Activated gamma-delta T cell treated with Interleukin-2 at 50 U/mL for 16 hours (primary cell): ENCODE data around the gene KHDC1.
"Not testable (repeated sequence)": the region's sequence is repeated elsewhere in the genome, so short reads cannot be mapped to it uniquely, and the experiment has no call there.

Source experiments
- DNase-seq: peaks from one replicate; pipeline ENCODE4 v3.0.0-alpha.2; 2020

KHDC1 gene

GRCh38 chr6:73248192-73248903, 14.6 kb downstream of the KHDC1 start:
- DNase-seq: no peak

GRCh38 chr6:73242001-73242400, 21.0 kb downstream of the KHDC1 start:
- DNase-seq: no peak

- no peak for DNase-seq
These were observed 22.3 kb downstream of the KHDC1 start for GRCh38 chr6:73240730-73241129.

- DNase-seq: no peak
These were observed 26.7 kb downstream of the KHDC1 start for GRCh38 chr6:73236144-73236750.

GRCh38 chr6:73234733-73235132, 28.3 kb downstream of the KHDC1 start:
- no peak for DNase-seq

DNA sequence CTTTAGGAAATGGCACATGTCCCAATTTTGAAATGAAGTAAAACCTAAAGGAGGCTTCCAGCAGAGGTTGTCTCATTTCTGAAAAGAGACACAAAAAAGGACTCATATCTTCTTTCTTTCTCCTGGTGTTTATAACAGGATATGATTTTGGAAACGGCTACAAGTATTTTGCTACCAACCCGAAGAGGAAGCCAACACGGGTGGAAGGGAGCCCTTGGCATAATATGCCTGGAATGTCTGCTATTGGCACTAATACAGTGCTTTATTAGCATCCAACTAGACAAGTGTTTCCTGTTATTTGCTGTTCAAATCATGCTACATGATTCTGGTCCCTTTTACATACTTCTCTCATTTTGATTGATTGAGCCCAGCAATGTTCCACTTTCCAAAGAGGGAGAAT, 29.0 kb downstream of the KHDC1 start:
- not testable (repeated sequence) for DNase-seq

- no peak for DNase-seq
These were observed 29.9 kb downstream of the KHDC1 start for GRCh38 chr6:73233048-73233447.

DNA sequence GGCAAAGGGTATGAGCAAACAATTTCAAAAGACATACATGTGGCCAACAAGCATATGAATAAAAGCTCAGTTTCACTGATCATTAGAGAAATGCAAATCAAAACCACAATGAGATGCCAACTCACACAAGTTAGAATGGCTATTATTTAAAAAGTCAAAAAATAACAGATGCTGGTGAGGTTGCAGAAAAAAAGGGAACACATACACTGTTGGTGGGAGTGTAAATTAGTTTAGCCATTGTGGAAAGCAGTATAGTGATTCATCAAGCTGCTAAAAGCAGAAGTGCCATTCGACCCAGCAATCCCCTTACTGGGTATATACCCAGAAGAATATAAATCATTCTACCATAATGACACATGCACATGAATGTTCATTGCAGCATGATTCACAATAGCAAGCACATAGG, 31.0 kb downstream of the KHDC1 start:
- DNase-seq: no peak

DNA sequence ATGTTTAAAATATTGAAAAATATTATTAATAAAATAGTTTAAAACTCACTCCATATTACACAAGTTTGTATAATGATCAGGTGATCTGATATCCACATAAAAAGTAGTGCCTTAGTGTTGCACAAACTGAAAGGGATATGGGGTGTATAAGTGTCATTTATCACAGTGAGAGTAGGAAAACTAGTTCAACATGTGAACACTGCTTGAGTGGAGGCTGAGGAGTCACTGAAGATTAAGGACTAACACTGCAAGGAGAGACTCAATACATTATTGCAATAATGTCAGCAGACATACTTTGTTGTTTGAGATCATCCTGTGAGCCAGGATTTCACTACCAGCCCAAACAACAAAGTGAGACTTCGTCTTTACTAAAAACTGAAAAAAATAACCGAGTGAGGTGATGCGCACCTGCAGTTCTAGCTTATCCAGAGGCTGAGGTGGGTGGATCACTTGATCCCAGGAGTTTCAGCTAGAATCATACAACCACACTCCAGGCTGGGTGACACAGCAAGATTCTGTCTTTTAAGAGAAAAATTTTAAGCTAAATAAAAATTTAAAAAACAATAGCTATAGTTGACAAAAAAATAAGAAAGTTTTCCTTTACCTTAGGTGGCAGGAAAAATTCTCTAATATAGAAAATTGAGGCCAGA, 35.3 kb downstream of the KHDC1 start:
- DNase-seq: no peak

GRCh38 chr6:73225396-73225795, 37.6 kb downstream of the KHDC1 start, which contains the start of gene KHDC1L:
KHDC1L (minus strand) TSS chr6:73225496; CDS start chr6:73225408, 88 bp downstream.
- no peak for DNase-seq

- DNase-seq: no peak
These were observed 46.1 kb downstream of the KHDC1 start for GRCh38 chr6:73216859-73217258.

- DNase-seq: no peak
These were observed 53.9 kb downstream of the KHDC1 start for GRCh38 chr6:73209117-73209516.

DNA sequence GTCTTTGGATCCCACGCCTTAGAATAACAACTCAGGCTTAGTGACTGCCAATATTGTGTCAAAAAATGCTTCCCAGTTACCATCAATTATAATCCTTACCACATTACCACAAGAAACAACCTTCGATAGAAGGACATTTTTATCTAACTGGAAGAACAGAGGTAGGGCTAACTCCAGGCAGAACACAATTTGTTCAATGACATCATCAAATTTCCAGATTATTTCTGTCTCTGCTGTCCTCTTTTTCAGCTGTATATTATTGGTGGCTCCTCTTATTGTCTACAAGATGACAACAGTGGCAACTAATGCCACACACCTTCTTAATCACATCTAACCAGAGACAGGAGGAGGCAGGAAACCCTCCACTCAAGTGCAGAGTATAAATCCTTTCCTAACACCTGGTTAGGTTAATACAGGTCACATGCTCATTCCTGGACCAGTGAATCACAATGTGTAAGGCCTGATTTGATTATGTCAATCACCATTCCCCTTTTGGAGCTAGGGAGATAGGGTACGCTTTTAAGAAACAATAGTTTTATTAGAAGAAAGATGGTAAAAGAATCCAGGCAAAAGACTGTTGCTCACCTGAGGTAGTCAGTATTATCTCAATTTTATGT, 55.7 kb downstream of the KHDC1 start:
- DNase-seq: no peak

DNA sequence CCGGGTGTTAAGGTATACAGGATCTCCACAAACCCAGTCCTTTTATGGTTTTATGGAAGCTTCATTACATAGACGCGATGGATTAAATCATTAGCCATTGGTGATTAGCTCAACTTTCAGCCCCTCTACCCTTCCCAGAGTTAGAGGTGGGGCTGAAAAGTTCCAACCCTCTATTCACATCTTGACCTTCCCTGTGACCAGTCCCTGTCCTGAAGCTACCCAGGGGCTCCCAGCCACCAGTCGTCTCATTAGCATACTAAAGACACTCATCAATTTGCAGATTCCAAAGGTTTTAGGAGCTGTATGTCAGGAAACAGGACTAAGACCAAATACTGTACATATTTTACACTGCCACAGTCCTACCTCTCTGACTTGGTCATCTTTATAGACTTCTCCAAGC, 58.7 kb downstream of the KHDC1 start:
- no peak for DNase-seq

- DNase-seq: no peak
These were observed 59.9 kb downstream of the KHDC1 start for GRCh38 chr6:73203098-73203497.

GRCh38 chr6:73200735-73201134, 62.3 kb downstream of the KHDC1 start:
- DNase-seq: no peak

- DNase-seq: no peak
These were observed 62.7 kb downstream of the KHDC1 start for GRCh38 chr6:73200247-73200646.

DNA sequence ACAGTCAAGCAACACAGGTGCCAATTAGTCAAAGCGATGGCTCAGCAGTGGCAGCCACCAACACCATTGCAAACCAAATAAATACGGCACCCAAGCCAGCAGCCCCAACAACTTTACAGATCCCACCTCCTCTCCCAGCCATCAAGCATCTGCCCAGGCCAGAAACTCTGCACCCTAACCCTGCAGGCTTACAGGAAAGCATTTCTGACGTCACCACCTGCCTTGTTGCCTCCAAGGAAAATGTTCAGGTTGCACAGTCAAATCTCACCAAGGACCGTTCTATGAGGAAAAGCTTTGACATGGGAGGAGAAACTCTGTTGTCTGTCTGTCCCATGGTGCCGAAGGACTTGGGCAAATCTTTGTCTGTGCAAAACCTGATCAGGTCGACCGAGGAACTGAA, 68.3 kb downstream of the KHDC1 start:
- DNase-seq: no peak

- not testable (repeated sequence) for DNase-seq
These were observed 69.7 kb downstream of the KHDC1 start for GRCh38 chr6:73193302-73193701.
